Right lobe of liver (tissue), 4 donors: ENCODE data around the gene NENF.

Experiments used
- POLR2A ChIP-seq: fragments of 450-650 bp; IDR thresholded peaks from one replicate; pipeline ENCODE4 v1.6.1; 2017; ENCODE audit warnings: antibody characterized with exemption, mild to moderate bottlenecking
- TF ChIP-seq, protein P1 (sequence below), 4 donors: fragments of 200-600 bp in 3 of 4; fragments of 450-650 bp in 1 of 4; IDR thresholded peaks; one replicate each; pipeline versions ENCODE4 v1.5.1 to v1.8.0; 2016 to 2022; ENCODE audit warnings: antibody characterized with exemption in 4 of 4, mild to moderate bottlenecking in 2 of 4
- donor health status: DM: no; HTN: no; CAD: no.
- donor health status: DM: no; HTN: no; CAD: no.
- donor health status: DM: no; HTN: yes; CAD: no.

DNA sequence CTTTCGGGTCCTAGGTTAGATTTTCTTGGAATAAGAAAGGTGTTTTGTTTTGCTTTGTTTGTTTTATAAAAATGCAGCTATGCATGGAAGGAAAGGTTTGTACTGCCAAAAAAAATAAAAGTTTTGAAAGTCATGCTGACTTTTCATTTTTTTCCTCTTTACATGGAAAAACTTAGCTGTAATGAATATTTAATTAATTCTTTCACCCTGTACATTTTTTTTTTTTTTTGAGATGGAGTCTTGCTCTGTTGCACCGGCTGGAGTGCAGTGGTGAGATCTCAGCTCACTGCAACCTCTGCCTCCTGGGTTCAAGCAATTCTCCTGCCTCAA is 48.7 kb downstream of the NENF start:
- no peak for TF ChIP-seq POLR2A
- TF ChIP-seq, protein P1, sequence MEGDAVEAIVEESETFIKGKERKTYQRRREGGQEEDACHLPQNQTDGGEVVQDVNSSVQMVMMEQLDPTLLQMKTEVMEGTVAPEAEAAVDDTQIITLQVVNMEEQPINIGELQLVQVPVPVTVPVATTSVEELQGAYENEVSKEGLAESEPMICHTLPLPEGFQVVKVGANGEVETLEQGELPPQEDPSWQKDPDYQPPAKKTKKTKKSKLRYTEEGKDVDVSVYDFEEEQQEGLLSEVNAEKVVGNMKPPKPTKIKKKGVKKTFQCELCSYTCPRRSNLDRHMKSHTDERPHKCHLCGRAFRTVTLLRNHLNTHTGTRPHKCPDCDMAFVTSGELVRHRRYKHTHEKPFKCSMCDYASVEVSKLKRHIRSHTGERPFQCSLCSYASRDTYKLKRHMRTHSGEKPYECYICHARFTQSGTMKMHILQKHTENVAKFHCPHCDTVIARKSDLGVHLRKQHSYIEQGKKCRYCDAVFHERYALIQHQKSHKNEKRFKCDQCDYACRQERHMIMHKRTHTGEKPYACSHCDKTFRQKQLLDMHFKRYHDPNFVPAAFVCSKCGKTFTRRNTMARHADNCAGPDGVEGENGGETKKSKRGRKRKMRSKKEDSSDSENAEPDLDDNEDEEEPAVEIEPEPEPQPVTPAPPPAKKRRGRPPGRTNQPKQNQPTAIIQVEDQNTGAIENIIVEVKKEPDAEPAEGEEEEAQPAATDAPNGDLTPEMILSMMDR (IDR thresholded peaks at IDR 0.05), result no peak
